ENCODE results near the gene HPSE2. TPM values are rescaled to one million over a fixed set of nuclear protein-coding genes. Genes with fewer than 3 reads are reported as not detected.

Gene HPSE2
- total RNA-seq, 4 donors from 2014 or later = 1.1 TPM; not detected in 3

DNA sequence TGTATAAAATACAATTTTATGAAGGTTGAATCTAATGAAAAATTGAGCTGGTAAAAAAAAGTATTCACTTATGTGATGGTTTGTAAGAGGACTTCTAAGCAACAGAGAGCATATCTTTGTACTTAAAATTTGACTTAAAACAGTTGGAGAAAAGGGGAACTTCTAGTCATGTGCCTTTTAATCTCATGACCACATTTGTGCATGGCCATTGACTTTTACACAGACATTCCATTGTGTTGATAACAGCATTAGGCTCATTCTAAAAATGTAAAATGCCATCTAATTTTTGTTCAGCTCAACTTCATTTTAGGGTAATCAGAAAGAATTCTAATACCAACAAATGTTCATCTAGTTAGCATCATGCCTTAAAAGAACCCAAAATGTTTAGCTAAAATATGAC lies 119.9 kb downstream of the HPSE2 start:
- DNase-seq (no peak), ATAC-seq (no peak)
- Histone ChIP-seq H3K4me1 (no peaks in the 10 kb centered on the region), H3K36me3 (no peaks in the 10 kb centered on the region), H3K27me3 (no peaks in the 10 kb centered on the region), H3K27ac (no peak overlapping the region), H3K9me3 (no peaks in the 10 kb centered on the region), H3K4me3 (no peak overlapping the region)
- TF ChIP-seq, protein P1, sequence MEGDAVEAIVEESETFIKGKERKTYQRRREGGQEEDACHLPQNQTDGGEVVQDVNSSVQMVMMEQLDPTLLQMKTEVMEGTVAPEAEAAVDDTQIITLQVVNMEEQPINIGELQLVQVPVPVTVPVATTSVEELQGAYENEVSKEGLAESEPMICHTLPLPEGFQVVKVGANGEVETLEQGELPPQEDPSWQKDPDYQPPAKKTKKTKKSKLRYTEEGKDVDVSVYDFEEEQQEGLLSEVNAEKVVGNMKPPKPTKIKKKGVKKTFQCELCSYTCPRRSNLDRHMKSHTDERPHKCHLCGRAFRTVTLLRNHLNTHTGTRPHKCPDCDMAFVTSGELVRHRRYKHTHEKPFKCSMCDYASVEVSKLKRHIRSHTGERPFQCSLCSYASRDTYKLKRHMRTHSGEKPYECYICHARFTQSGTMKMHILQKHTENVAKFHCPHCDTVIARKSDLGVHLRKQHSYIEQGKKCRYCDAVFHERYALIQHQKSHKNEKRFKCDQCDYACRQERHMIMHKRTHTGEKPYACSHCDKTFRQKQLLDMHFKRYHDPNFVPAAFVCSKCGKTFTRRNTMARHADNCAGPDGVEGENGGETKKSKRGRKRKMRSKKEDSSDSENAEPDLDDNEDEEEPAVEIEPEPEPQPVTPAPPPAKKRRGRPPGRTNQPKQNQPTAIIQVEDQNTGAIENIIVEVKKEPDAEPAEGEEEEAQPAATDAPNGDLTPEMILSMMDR (IDR thresholded peaks at IDR 0.05 in 4 of 5, conservative IDR thresholded peaks at IDR 0.05 in 1 of 5) = no peak
- no peak for TF ChIP-seq POLR2A (IDR thresholded peaks at IDR 0.05)
- intact Hi-C loops (cut with DNase I; ENCODE audit: low total_unique reads) (no loop called here), in situ Hi-C loops (cut with MboI; ENCODE audit: low sequenced_read_pairs in 4 of 4) (no loop called here)

DNA sequence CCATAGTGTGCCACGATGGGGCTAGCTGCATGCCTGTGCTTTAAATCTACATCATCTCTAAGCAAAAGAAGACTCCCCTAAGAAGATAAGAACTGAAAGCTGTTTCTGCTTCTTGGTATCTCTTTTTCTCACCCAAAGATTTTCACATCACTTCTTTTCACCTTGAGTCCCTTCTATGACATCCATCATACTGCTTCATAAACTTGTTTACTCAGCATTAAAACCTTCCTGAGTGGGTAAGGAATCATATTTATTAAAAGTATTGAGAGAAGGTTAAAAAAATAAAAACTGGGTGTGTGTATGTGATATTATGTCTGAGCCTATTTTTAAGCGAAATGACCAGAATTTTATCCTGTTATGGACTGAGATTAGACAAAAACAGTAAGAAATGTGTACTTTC lies 150.3 kb downstream of the HPSE2 start:
- H3K27me3 ChIP-seq = no peaks in the 10 kb centered on the region
- no peak overlapping the region for H3K27ac ChIP-seq
- H3K36me3 ChIP-seq = no peaks in the 10 kb centered on the region
- in situ Hi-C loops (cut with MboI; ENCODE audit: low sequenced_read_pairs in 4 of 4) = no loop called here
- no peak for DNase-seq
- H3K9me3 ChIP-seq = no peaks in the 10 kb centered on the region
- no peak for TF ChIP-seq POLR2A (IDR thresholded peaks at IDR 0.05)
- TF ChIP-seq, protein P1 (IDR thresholded peaks at IDR 0.05 in 4 of 5, conservative IDR thresholded peaks at IDR 0.05 in 1 of 5) = no peak
- no peak for ATAC-seq
- H3K4me3 ChIP-seq = no peak overlapping the region
- intact Hi-C loops (cut with DNase I; ENCODE audit: low total_unique reads) = no loop called here
- no peaks in the 10 kb centered on the region for H3K4me1 ChIP-seq

DNA sequence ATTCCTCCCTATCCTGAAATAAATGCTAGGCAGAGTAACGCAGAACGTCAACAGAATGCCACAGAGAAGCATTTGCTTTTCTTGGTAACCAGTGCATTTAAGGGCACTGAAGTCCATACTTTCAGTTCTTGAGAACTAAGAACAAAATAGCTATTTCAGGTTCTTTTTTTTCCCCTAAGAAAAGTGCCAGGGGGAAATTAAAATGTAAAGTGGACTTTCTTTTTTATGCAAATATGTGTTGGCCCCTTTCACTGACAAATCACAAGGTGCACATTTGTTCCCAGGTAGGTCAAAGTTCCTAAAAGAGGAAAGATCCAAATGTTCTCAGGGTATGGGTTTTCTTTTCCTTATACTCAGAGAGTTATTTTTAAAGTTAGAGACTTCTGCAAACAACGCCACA lies 151.5 kb downstream of the HPSE2 start:
- no peak for DNase-seq
- Histone ChIP-seq H3K4me3 (no peak overlapping the region), H3K4me1 (no peaks in the 10 kb centered on the region), H3K27me3 (no peaks in the 10 kb centered on the region), H3K9me3 (no peaks in the 10 kb centered on the region), H3K36me3 (no peaks in the 10 kb centered on the region), H3K27ac (no peak overlapping the region)
- in situ Hi-C loops (cut with MboI; ENCODE audit: low sequenced_read_pairs in 4 of 4) = no loop called here
- intact Hi-C loops (cut with DNase I; ENCODE audit: low total_unique reads) = no loop called here
- TF ChIP-seq, protein P1 (IDR thresholded peaks at IDR 0.05 in 4 of 5, conservative IDR thresholded peaks at IDR 0.05 in 1 of 5) = no peak
- TF ChIP-seq POLR2A (IDR thresholded peaks at IDR 0.05) = no peak
- ATAC-seq = no peak

DNA sequence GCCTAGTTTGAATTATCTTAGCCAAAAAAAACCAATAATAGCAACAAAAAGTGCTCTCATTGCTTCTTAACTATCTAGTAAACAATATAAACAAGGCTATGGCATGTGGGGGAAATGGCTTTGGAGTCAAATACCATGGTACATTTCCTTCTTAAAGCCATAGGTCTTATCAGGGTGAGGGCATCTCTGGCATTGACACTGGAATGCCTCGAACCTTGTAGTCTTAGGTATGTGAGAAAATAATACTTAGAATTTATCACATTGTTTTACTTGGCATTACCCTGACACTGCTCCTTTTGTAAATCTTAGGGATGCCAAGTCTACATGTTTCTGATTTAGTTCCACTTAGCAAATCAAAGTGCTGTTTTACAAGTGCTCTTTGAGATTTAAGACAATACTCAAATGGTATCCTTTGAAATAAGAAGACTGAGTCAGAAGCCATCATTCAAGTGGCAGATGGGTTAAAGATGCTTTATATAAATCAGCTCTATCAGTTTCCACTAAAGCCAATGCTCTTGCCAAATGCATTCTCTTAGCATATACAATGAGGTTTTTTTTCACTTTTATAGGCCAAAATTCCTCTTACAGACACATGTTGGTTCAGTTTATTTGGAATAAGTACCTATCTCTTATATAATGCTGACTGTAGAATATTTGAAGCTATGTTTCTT lies 155.2 kb downstream of the HPSE2 start:
- Histone ChIP-seq H3K9me3 (no peaks in the 10 kb centered on the region), H3K4me3 (no peak overlapping the region), H3K27ac (no peak overlapping the region), H3K27me3 (no peaks in the 10 kb centered on the region), H3K4me1 (no peaks in the 10 kb centered on the region), H3K36me3 (no peaks in the 10 kb centered on the region)
- no peak for DNase-seq
- intact Hi-C loops (cut with DNase I; ENCODE audit: low total_unique reads) = no loop called here
- TF ChIP-seq, protein P1 (IDR thresholded peaks at IDR 0.05 in 4 of 5, conservative IDR thresholded peaks at IDR 0.05 in 1 of 5) = no peak
- TF ChIP-seq POLR2A (IDR thresholded peaks at IDR 0.05) = no peak
- ATAC-seq = no peak
- in situ Hi-C loops (cut with MboI; ENCODE audit: low sequenced_read_pairs in 4 of 4) = no loop called here

DNA sequence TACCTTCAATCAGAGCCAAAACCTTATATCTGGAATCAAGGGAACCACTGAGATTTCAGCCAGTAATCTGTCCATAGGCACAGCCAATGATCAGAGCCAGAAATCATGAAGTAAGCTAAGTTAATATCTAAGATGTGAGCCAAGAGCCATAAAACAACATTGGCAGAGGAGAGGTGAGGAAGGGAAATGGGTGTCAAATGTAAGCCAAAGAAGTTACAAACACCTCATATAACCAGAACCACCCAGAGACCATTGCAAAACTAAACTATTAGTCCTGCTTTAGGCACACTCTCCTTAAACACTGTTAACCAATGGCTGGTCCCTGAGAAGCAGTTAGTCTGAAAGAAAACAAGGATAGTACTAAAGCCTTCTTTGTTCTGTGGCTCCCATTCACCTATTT lies 173.1 kb downstream of the HPSE2 start:
- Histone ChIP-seq H3K36me3 (no peaks in the 10 kb centered on the region), H3K27me3 (no peaks in the 10 kb centered on the region), H3K9me3 (no peaks in the 10 kb centered on the region), H3K4me1 (no peaks in the 10 kb centered on the region), H3K27ac (no peak overlapping the region), H3K4me3 (no peak overlapping the region)
- intact Hi-C loops (cut with DNase I; ENCODE audit: low total_unique reads) (no loop called here), in situ Hi-C loops (cut with MboI; ENCODE audit: low sequenced_read_pairs in 4 of 4) (no loop called here)
- no peak for ATAC-seq
- DNase-seq = no peak
- TF ChIP-seq, protein P1 (IDR thresholded peaks at IDR 0.05 in 4 of 5, conservative IDR thresholded peaks at IDR 0.05 in 1 of 5) = no peak
- no peak for TF ChIP-seq POLR2A (IDR thresholded peaks at IDR 0.05)

Measured in gastrocnemius medialis (tissue), 4 donors.